ENCODE measurements around the gene NSUN7.

DNA sequence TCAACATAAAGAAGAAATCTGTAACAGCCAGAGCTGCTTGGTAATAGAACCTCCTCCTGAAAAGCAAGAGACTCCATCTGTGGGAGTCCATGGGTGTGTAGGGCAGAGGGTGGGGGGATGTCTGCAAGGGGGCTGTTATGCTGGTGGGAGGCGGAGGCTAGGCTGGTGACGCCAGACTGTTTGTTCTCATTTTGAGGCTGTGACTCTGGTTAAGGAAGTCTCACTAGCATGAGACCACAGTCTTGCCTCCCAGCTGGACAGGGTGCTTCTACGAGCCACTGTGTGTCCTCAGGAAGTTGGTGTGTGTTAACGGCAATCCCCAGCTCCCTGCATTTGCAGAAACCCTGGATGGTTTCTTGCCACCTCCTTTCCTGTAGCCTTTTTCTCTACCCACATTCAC is 79.8 kb downstream of the NSUN7 start:
- TF ChIP-seq, protein P1, sequence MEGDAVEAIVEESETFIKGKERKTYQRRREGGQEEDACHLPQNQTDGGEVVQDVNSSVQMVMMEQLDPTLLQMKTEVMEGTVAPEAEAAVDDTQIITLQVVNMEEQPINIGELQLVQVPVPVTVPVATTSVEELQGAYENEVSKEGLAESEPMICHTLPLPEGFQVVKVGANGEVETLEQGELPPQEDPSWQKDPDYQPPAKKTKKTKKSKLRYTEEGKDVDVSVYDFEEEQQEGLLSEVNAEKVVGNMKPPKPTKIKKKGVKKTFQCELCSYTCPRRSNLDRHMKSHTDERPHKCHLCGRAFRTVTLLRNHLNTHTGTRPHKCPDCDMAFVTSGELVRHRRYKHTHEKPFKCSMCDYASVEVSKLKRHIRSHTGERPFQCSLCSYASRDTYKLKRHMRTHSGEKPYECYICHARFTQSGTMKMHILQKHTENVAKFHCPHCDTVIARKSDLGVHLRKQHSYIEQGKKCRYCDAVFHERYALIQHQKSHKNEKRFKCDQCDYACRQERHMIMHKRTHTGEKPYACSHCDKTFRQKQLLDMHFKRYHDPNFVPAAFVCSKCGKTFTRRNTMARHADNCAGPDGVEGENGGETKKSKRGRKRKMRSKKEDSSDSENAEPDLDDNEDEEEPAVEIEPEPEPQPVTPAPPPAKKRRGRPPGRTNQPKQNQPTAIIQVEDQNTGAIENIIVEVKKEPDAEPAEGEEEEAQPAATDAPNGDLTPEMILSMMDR (IDR thresholded peaks at IDR 0.05; ENCODE audit: low read depth, low read length, missing input control) = no peak
- TF ChIP-seq, protein P2, sequence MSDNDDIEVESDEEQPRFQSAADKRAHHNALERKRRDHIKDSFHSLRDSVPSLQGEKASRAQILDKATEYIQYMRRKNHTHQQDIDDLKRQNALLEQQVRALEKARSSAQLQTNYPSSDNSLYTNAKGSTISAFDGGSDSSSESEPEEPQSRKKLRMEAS (IDR thresholded peaks at IDR 0.05) = no peak
- TF ChIP-seq, protein P3, sequence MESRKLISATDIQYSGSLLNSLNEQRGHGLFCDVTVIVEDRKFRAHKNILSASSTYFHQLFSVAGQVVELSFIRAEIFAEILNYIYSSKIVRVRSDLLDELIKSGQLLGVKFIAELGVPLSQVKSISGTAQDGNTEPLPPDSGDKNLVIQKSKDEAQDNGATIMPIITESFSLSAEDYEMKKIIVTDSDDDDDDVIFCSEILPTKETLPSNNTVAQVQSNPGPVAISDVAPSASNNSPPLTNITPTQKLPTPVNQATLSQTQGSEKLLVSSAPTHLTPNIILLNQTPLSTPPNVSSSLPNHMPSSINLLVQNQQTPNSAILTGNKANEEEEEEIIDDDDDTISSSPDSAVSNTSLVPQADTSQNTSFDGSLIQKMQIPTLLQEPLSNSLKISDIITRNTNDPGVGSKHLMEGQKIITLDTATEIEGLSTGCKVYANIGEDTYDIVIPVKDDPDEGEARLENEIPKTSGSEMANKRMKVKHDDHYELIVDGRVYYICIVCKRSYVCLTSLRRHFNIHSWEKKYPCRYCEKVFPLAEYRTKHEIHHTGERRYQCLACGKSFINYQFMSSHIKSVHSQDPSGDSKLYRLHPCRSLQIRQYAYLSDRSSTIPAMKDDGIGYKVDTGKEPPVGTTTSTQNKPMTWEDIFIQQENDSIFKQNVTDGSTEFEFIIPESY (IDR thresholded peaks at IDR 0.05) = no peak
- TF ChIP-seq, protein P4, sequence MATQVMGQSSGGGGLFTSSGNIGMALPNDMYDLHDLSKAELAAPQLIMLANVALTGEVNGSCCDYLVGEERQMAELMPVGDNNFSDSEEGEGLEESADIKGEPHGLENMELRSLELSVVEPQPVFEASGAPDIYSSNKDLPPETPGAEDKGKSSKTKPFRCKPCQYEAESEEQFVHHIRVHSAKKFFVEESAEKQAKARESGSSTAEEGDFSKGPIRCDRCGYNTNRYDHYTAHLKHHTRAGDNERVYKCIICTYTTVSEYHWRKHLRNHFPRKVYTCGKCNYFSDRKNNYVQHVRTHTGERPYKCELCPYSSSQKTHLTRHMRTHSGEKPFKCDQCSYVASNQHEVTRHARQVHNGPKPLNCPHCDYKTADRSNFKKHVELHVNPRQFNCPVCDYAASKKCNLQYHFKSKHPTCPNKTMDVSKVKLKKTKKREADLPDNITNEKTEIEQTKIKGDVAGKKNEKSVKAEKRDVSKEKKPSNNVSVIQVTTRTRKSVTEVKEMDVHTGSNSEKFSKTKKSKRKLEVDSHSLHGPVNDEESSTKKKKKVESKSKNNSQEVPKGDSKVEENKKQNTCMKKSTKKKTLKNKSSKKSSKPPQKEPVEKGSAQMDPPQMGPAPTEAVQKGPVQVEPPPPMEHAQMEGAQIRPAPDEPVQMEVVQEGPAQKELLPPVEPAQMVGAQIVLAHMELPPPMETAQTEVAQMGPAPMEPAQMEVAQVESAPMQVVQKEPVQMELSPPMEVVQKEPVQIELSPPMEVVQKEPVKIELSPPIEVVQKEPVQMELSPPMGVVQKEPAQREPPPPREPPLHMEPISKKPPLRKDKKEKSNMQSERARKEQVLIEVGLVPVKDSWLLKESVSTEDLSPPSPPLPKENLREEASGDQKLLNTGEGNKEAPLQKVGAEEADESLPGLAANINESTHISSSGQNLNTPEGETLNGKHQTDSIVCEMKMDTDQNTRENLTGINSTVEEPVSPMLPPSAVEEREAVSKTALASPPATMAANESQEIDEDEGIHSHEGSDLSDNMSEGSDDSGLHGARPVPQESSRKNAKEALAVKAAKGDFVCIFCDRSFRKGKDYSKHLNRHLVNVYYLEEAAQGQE (IDR thresholded peaks at IDR 0.05) = no peak
- TF ChIP-seq HNF4A (conservative IDR thresholded peaks at IDR 0.05) (no peak), RAD21 (IDR thresholded peaks at IDR 0.05) (no peak), RXRA (IDR thresholded peaks at IDR 0.05) (no peak), YY1 (IDR thresholded peaks at IDR 0.05) (no peak), GABPA (IDR thresholded peaks at IDR 0.05 in 1 of 2, conservative IDR thresholded peaks at IDR 0.05 in 1 of 2) (no peak), FOXA1 (IDR thresholded peaks at IDR 0.05) (no peak), TAF1 (conservative IDR thresholded peaks at IDR 0.05) (no peak), JUND (IDR thresholded peaks at IDR 0.05) (no peak)
